ENCODE data around the gene UGT1A7.
"Not testable (repeated sequence)": the region's sequence is repeated elsewhere in the genome, so short reads cannot be mapped to it uniquely, and the experiment has no call there.

The UGT1A7 gene

DNA sequence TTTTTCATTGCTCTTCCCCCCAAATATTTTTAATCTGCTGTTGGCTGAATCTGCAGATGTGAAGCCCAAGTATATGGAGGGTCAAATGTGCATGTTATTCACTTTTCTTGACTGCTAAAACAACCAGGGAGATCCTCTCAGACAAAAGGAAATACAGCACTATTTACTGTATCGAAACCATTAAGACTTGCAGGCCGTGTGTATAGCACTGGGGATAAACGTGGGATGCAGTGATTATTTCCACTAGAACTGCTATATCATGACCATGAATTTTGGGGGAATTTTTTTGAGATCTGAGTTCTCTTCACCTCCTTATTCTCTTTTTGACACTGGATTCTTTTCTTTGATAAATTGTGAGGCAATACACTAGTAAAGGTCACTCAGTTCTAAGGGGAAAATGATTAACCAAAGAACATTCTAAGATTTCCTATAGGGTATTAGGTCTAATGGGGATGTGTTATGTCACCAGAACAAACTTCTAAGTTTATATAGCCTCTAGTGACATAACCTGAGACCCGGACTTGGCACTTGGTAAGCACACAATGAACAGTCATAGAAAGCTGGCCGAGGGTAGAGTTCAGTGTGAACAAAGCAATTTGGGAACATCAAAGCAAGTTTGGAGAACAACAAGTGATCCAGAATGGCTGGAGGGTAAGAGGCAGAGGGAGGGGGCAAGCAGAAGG, 63.5 kb downstream of the UGT1A7 start:
- DNase-seq (ENCODE audit: low spot score) = no peak
- H3K27ac ChIP-seq = no peak overlapping the region
- TF ChIP-seq, protein P1, sequence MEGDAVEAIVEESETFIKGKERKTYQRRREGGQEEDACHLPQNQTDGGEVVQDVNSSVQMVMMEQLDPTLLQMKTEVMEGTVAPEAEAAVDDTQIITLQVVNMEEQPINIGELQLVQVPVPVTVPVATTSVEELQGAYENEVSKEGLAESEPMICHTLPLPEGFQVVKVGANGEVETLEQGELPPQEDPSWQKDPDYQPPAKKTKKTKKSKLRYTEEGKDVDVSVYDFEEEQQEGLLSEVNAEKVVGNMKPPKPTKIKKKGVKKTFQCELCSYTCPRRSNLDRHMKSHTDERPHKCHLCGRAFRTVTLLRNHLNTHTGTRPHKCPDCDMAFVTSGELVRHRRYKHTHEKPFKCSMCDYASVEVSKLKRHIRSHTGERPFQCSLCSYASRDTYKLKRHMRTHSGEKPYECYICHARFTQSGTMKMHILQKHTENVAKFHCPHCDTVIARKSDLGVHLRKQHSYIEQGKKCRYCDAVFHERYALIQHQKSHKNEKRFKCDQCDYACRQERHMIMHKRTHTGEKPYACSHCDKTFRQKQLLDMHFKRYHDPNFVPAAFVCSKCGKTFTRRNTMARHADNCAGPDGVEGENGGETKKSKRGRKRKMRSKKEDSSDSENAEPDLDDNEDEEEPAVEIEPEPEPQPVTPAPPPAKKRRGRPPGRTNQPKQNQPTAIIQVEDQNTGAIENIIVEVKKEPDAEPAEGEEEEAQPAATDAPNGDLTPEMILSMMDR (conservative IDR thresholded peaks at IDR 0.05; ENCODE audit: low read depth) = no peak
- POLR2A ChIA-PET (ENCODE audit: low non-redundant PET) = no interaction called here
- CTCF ChIA-PET = no interaction called here

GRCh38 chr2:233745838-233746237, 64.1 kb downstream of the UGT1A7 start:
- POLR2A ChIA-PET (ENCODE audit: low non-redundant PET); DNase-seq (ENCODE audit: low spot score); H3K27ac ChIP-seq: not testable (repeated sequence)
- CTCF ChIA-PET = interaction anchor here (0.6 kb wide), 1 partner anchor 266 kb away, joined by 5 read pairs; no protein-coding TSS in a partner anchor

- H3K27ac ChIP-seq = no peak overlapping the region
- ChIA-PET CTCF (interaction anchor here (0.6 kb wide), 1 partner anchor 265 kb away, joined by 5 read pairs; no protein-coding TSS in a partner anchor), POLR2A (ENCODE audit: low non-redundant PET) (no interaction called here)
- TF ChIP-seq, protein P1 (conservative IDR thresholded peaks at IDR 0.05; ENCODE audit: low read depth) = no peak
- DNase-seq (ENCODE audit: low spot score) = no peak
These were observed 65.0 kb downstream of the UGT1A7 start for GRCh38 chr2:233746475-233747282.

DNA sequence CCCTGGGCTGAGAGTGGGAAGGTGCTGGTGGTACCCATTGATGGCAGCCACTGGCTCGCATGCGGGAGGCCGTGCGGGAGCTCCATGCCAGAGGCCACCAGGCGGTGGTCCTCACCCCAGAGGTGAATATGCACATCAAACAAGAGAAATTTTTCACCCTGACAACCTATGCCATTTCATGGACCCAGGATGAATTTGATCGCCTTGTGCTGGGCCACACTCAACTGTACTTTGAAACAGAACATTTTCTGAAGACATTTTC, 65.5 kb downstream of the UGT1A7 start:
- DNase-seq (ENCODE audit: low spot score) = no peak
- ChIA-PET POLR2A (ENCODE audit: low non-redundant PET) (no interaction called here), CTCF (no interaction called here)
- no peak overlapping the region for H3K27ac ChIP-seq
- TF ChIP-seq, protein P1 (conservative IDR thresholded peaks at IDR 0.05; ENCODE audit: low read depth) = no peak

DNA sequence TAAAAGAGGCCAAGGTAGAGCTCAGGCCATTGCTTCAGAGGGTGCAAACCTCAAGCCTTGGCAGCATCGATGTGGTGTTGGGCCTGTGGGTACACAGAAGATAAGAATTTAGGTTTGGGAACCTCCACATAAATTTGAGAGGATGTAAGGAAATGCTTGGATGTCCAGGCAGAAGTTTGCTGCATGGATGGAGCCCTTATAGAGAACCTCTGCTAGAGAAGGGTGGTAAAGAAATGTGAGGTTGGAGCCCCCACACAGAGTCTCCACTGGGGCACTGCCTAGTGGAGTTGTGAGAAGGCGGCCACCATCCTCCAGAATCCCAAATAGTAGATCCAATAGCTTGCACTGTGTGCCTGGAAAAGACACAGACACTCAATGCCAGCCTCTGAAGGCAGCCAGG, 69.0 kb downstream of the UGT1A7 start:
- CTCF ChIA-PET; POLR2A ChIA-PET (ENCODE audit: low non-redundant PET); H3K27ac ChIP-seq; DNase-seq (ENCODE audit: low spot score): not testable (repeated sequence)

- CTCF ChIA-PET = not testable (repeated sequence)
These were observed 69.7 kb downstream of the UGT1A7 start for GRCh38 chr2:233751212-233752009.

GRCh38 chr2:233754872-233755611, 73.3 kb downstream of the UGT1A7 start:
- no peak for DNase-seq (ENCODE audit: low spot score)
- TF ChIP-seq, protein P1 (conservative IDR thresholded peaks at IDR 0.05; ENCODE audit: low read depth) = no peak
- POLR2A ChIA-PET (ENCODE audit: low non-redundant PET) = no interaction called here
- CTCF ChIA-PET = no interaction called here
- no peak overlapping the region for H3K27ac ChIP-seq

More at GRCh38 chr2:233751212-233752009, 69.7 kb downstream of the UGT1A7 start:
- DNase-seq (ENCODE audit: low spot score); H3K27ac ChIP-seq; POLR2A ChIA-PET (ENCODE audit: low non-redundant PET): not testable (repeated sequence)
